GM19438 (cell line): ENCODE measurements around the gene SMIM11.
A peak's percentile ranks its signal among the peaks of the same experiment; 100 is the strongest.
"Not testable (repeated sequence)": the region's sequence is repeated elsewhere in the genome, so short reads cannot be mapped to it uniquely, and the experiment has no call there.

Source experiments
- ATAC-seq: cut with Tn5 transposase; IDR thresholded peaks from one replicate; pipeline ENCODE4 v1.9.1; 2021; ENCODE audit warnings: low read depth; ENCODE audit not compliant: unreplicated experiment

Gene SMIM11

GRCh38 chr21:34353182-34353581 is 22.1 kb upstream of the SMIM11 start:
- no peak for ATAC-seq

GRCh38 chr21:34354836-34355235 is 20.5 kb upstream of the SMIM11 start:
- ATAC-seq, result no peak

GRCh38 chr21:34355570-34355969 is 19.7 kb upstream of the SMIM11 start:
- ATAC-seq, result no peak

- ATAC-seq, result no peak
Measured at GRCh38 chr21:34357889-34358288, 17.4 kb upstream of the SMIM11 start.

- no peak for ATAC-seq
Measured at GRCh38 chr21:34358866-34359265, 16.4 kb upstream of the SMIM11 start.

- ATAC-seq, result no peak
Measured at GRCh38 chr21:34360488-34361241, 14.6 kb upstream of the SMIM11 start.

GRCh38 chr21:34362136-34362444 is 13.2 kb upstream of the SMIM11 start:
- no peak for ATAC-seq

GRCh38 chr21:34362670-34363069 is 12.6 kb upstream of the SMIM11 start:
- ATAC-seq, result no peak

- no peak for ATAC-seq
Measured at GRCh38 chr21:34363733-34364132, 11.6 kb upstream of the SMIM11 start, which contains the start of gene KCNE2. KCNE2 (plus strand) TSS chr21:34364006; CDS start chr21:34370479, 6,473 bp downstream.

GRCh38 chr21:34364921-34365320 is 10.4 kb upstream of the SMIM11 start:
- ATAC-seq, result no peak

- ATAC-seq, result no peak
Measured at GRCh38 chr21:34365809-34366208, 9.5 kb upstream of the SMIM11 start.

GRCh38 chr21:34367320-34367935 is 7.9 kb upstream of the SMIM11 start:
- ATAC-seq, result no peak

GRCh38 chr21:34369741-34370140 is 5.6 kb upstream of the SMIM11 start:
- no peak for ATAC-seq

- ATAC-seq, result no peak
Measured at GRCh38 chr21:34372321-34372720, 3.0 kb upstream of the SMIM11 start.

- not testable (repeated sequence) for ATAC-seq
Measured at GRCh38 chr21:34374462-34374861, 845 bp upstream of the SMIM11 start.

GRCh38 chr21:34375619-34375972 is 289 bp downstream of the SMIM11 start:
- ATAC-seq, result peak; percentile 66

- ATAC-seq, result not testable (repeated sequence)
Measured at GRCh38 chr21:34383138-34383537, 7.8 kb downstream of the SMIM11 start.

GRCh38 chr21:34383724-34384415 is 8.6 kb downstream of the SMIM11 start:
- peak; percentile 85 for ATAC-seq

- ATAC-seq, result not testable (repeated sequence)
Measured at GRCh38 chr21:34400522-34400921, 25.2 kb downstream of the SMIM11 start.

- ATAC-seq, result not testable (repeated sequence)
Measured at GRCh38 chr21:34404742-34405141, 29.4 kb downstream of the SMIM11 start.

- not testable (repeated sequence) for ATAC-seq
Measured at GRCh38 chr21:34405686-34406085, 30.4 kb downstream of the SMIM11 start.

- not testable (repeated sequence) for ATAC-seq
Measured at GRCh38 chr21:34406102-34406501, 30.8 kb downstream of the SMIM11 start.
